PFSK-1 (cell line): ENCODE data around the gene MFAP3.

Experiments
- FOXP2 ChIP-seq: optimal IDR thresholded peaks from 2 replicates; pipeline ENCODE3; 2011; ENCODE audit warnings: borderline replicate concordance, control low read depth, inconsistent platforms; ENCODE audit not compliant: insufficient read depth; ENCODE audit errors: extremely low read length, extremely low read depth
- POLR2AphosphoS5 ChIP-seq: IDR thresholded peaks from 2 replicates; pipeline ENCODE4 v1.6.1; 2012; ENCODE audit warnings: low read depth, mild to moderate bottlenecking, control low read depth, low read length, moderate library complexity
- SIN3A ChIP-seq: IDR thresholded peaks from 2 replicates; pipeline ENCODE4 v1.6.1; 2012; ENCODE audit warnings: mild to moderate bottlenecking, low read length, moderate library complexity, borderline replicate concordance; ENCODE audit not compliant: insufficient read depth
- TAF1 ChIP-seq: IDR thresholded peaks from 2 replicates; pipeline ENCODE4 v1.6.1; 2012; ENCODE audit warnings: low read length, control low read depth, borderline replicate concordance; ENCODE audit not compliant: insufficient read depth
- TF ChIP-seq, protein P1 (sequence below), 2 experiments: IDR thresholded peaks; 2 replicates each; pipeline versions ENCODE4 v1.6.1 to v1.8.0; 2011 to 2012; ENCODE audit warnings: low read depth in 2 of 2, low read length in 2 of 2, control low read depth in 1 of 2, inconsistent platforms in 1 of 2, mild to moderate bottlenecking in 1 of 2, moderate library complexity in 1 of 2; ENCODE audit not compliant: insufficient read depth in 1 of 2

Gene MFAP3

DNA sequence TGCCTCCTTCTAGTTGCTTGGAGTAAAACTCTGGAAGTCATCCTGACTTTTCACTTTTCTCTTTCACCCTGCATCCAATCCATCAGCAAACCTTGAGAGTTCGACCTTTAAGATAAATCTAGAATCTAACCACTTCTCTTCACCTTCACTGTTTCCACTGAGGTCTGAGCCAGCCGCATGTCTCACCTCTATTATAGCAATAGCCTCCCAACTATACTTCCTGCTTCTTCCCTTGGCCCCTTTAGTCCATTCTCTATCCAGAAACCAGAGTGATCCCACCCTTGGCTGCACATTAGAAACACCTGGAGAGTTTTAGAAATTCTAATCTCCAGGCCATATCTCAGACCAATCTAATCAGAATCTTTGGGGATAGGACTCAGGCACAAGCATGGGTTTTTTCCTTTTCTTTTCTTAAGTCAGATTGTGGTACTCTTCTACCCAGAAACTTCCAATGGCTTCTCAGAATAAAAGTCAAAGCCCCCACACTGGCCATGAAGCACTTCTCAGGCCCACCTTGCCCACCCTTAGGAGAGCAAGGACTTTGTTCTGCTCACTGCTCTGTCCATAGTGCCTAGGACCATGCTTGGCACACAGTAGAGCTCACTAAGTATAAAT is 33.1 kb downstream of the MFAP3 start:
- TF ChIP-seq, protein P1, sequence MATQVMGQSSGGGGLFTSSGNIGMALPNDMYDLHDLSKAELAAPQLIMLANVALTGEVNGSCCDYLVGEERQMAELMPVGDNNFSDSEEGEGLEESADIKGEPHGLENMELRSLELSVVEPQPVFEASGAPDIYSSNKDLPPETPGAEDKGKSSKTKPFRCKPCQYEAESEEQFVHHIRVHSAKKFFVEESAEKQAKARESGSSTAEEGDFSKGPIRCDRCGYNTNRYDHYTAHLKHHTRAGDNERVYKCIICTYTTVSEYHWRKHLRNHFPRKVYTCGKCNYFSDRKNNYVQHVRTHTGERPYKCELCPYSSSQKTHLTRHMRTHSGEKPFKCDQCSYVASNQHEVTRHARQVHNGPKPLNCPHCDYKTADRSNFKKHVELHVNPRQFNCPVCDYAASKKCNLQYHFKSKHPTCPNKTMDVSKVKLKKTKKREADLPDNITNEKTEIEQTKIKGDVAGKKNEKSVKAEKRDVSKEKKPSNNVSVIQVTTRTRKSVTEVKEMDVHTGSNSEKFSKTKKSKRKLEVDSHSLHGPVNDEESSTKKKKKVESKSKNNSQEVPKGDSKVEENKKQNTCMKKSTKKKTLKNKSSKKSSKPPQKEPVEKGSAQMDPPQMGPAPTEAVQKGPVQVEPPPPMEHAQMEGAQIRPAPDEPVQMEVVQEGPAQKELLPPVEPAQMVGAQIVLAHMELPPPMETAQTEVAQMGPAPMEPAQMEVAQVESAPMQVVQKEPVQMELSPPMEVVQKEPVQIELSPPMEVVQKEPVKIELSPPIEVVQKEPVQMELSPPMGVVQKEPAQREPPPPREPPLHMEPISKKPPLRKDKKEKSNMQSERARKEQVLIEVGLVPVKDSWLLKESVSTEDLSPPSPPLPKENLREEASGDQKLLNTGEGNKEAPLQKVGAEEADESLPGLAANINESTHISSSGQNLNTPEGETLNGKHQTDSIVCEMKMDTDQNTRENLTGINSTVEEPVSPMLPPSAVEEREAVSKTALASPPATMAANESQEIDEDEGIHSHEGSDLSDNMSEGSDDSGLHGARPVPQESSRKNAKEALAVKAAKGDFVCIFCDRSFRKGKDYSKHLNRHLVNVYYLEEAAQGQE (IDR thresholded peaks at IDR 0.05; ENCODE audit: insufficient read depth in 1 of 2, low read depth in 2 of 2, low read length in 2 of 2): no peak
- TF ChIP-seq FOXP2: no peak
- TF ChIP-seq POLR2AphosphoS5: no peak

DNA sequence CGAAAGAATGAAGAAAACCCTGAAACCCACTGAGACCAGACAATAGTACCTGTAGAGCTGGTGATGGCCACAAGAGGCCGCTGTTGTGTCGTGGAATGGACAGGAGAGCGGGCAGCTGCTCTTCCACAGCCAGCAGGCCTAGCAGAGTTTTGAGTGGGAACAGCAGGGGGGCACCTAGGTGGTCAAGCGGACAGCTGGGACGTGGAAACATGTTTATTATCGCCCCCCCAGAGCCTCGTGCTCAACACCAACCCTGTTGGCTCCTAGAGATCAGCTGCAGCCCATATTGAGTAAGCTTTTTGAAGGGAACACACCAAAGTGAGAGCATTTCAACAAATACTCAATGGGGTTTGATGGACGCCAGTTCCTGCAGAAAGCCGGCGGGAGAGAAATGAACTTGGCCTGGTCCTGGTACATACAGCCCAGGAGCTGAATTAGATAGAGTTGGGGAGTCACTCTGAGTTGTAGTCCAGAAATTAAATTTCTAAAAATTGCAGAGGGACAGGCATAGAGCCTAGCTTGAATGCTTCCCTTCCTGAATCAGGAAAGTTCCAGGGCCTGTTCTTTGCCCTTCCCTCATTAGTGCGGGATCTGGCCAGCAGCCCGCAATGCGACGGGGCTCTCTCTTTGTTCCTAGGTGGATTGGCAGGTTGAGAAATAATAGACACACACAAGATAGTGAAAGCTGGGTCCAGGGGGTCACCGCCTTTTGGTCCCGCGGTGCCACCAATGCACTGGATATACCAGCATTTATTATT is 33.8 kb downstream of the MFAP3 start:
- TF ChIP-seq SIN3A (no peak), FOXP2 (no peak), TAF1 (no peak), POLR2AphosphoS5 (no peak)
- TF ChIP-seq, protein P1 (IDR thresholded peaks at IDR 0.05; ENCODE audit: insufficient read depth in 1 of 2, low read depth in 2 of 2, low read length in 2 of 2): no peak

DNA sequence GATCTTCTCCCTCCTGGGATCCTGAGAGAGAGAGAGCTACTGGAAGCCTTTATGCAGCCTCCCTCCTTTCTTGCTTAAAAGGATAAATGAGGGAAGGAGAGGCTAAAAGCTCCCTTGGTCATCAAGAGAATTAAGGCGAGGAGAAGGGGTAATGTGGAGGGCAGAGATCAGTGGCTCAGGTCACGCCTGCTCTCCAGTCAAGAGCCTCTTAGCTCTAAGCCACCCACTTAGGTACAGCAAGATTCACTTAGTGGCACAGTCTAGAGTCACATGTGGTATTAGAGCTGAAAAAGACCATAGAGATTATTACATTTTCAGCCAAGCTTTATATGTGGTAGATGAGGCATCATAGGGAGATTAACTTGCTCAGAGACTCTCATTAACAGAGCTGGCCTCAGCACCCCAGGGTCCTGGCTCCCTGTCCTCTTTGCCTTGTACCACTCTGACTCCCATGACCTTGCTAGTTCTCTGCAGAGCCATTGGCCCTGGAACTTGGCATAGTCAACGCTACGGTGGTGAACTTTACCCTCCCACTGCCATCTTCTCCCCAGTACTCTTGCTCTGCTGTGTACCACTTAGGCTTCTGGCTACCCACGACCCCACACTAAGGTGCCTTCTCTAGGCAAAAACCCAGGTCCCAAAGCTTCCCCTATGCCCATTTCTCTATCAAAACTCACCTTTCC is 37.6 kb downstream of the MFAP3 start:
- TF ChIP-seq FOXP2 (no peak), POLR2AphosphoS5 (no peak), SIN3A (no peak), TAF1 (no peak)
- TF ChIP-seq, protein P1 (IDR thresholded peaks at IDR 0.05; ENCODE audit: insufficient read depth in 1 of 2, low read depth in 2 of 2, low read length in 2 of 2): no peak

DNA sequence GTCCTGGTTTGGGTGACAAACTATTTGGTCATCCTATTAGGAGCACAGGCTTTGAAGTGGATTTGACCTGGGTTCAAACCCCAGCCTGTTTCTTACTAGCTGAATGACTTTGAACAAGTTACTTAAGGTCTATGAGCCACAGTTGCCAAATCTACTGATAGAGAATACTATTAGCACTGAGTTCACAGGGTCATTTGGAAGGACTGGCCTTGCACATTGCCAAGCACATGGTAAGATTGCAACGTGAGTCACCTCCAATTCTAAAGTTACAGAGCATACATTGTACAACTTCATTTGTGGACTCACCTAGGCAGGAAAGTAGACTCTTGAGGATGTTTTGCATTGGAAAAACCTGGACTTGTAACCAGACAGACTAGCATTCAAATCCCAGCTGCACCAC is 38.9 kb downstream of the MFAP3 start:
- TF ChIP-seq FOXP2 (no peak), SIN3A (no peak), POLR2AphosphoS5 (no peak), TAF1 (no peak)
- TF ChIP-seq, protein P1 (IDR thresholded peaks at IDR 0.05; ENCODE audit: insufficient read depth in 1 of 2, low read depth in 2 of 2, low read length in 2 of 2): no peak
